Measurements from ENCODE around the gene CENPVL2. TPM values are rescaled to one million over a fixed set of nuclear protein-coding genes. Genes with fewer than 3 reads are reported as not detected.
"Not testable (repeated sequence)": the region's sequence is repeated elsewhere in the genome, so short reads cannot be mapped to it uniquely, and the experiment has no call there.

CENPVL2 gene
- total RNA-seq, 4 donors from 2014 or later: not detected

DNA sequence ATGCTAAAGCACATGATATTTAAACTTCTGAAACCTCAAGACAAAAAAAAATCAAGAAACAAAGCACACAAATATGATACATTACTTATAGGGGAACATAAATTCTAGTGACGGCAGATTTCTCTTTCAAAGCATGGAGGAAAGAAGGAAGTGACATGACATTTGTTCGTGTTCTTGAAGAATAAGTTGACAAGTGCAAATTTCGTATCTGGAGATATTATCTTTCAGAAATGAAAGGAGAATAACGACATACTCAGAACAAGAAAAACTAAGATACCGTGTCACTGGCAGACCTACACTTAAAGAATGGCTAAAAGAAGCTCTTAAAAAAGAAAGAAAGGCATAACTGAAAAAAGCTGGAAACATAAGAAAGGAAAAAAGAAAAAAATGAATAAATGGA lies 16.6 kb downstream of the CENPVL2 start:
- H3K27me3 ChIP-seq: no peaks in the 10 kb centered on the region
- no peak overlapping the region for H3K4me3 ChIP-seq
- no peaks in the 10 kb centered on the region for H3K9me3 ChIP-seq
- TF ChIP-seq POLR2A (IDR thresholded peaks at IDR 0.05; ENCODE audit: low read depth): no peak
- no peak for TF ChIP-seq EP300 (IDR thresholded peaks at IDR 0.05)
- TF ChIP-seq POLR2AphosphoS5 (IDR thresholded peaks at IDR 0.05): no peak
- TF ChIP-seq, protein P1, sequence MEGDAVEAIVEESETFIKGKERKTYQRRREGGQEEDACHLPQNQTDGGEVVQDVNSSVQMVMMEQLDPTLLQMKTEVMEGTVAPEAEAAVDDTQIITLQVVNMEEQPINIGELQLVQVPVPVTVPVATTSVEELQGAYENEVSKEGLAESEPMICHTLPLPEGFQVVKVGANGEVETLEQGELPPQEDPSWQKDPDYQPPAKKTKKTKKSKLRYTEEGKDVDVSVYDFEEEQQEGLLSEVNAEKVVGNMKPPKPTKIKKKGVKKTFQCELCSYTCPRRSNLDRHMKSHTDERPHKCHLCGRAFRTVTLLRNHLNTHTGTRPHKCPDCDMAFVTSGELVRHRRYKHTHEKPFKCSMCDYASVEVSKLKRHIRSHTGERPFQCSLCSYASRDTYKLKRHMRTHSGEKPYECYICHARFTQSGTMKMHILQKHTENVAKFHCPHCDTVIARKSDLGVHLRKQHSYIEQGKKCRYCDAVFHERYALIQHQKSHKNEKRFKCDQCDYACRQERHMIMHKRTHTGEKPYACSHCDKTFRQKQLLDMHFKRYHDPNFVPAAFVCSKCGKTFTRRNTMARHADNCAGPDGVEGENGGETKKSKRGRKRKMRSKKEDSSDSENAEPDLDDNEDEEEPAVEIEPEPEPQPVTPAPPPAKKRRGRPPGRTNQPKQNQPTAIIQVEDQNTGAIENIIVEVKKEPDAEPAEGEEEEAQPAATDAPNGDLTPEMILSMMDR (IDR thresholded peaks at IDR 0.05): no peak
- H3K27ac ChIP-seq (replicated peaks in 1 of 4): no peak overlapping the region
- 53% methylated on average over 5 of the region's 5 CpGs for WGBS
- no peaks in the 10 kb centered on the region for H3K36me3 ChIP-seq
- H3K4me1 ChIP-seq: no peaks in the 10 kb centered on the region
- DNase-seq (ENCODE audit: extremely low spot score): no peak
- intact Hi-C loops (cut with DNase I): no loop called here

- Histone ChIP-seq H3K9me3 (no peaks in the 10 kb centered on the region), H3K4me3 (no peak overlapping the region), H3K27ac (replicated peaks in 1 of 4) (no peak overlapping the region), H3K27me3 (peaks cover 0 to 13% (median 0%) of the 10 kb centered on the region in 4 donors), H3K4me1 (no peaks in the 10 kb centered on the region), H3K36me3 (no peaks in the 10 kb centered on the region)
- WGBS: 65% methylated on average over 2 of the region's 2 CpGs
- TF ChIP-seq, protein P1 (IDR thresholded peaks at IDR 0.05): no peak
- TF ChIP-seq EP300 (IDR thresholded peaks at IDR 0.05): no peak
- TF ChIP-seq POLR2A (IDR thresholded peaks at IDR 0.05; ENCODE audit: low read depth): no peak
- TF ChIP-seq POLR2AphosphoS5 (IDR thresholded peaks at IDR 0.05): no peak
- intact Hi-C loops (cut with DNase I): no loop called here
- DNase-seq (ENCODE audit: extremely low spot score): no peak
Measured at GRCh38 chrX:51643377-51643776, 39.3 kb downstream of the CENPVL2 start.

DNA sequence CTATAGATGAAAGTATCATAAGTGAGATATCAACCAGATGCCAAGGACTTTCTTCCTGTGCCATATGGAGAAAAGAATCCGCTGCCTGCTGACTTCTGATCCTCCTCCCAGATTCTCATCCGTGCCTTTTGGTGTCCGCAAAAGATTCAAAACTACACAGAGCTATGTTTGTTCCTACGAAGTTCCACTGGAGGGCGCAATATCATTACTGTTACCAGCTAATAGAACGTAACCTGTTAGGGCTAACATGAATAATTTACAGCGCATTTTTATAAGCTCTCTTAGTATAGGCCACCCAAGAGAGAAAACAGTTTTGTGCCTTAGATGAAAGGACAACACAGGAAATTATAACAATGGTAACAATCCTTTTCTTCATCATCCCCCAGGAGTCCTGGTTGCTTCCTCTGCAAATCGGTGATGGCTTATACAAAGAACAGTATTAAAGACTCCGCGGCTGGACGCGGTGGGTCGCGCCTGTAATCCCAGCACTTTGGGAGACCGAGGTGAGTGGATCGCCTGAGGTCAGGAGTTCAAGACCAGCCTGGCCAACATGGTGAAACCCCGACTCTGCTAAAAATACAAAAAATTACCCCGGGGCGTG lies 41.1 kb downstream of the CENPVL2 start:
- no peak overlapping the region for H3K4me3 ChIP-seq
- 35% methylated on average over 19 of the region's 19 CpGs for WGBS
- H3K36me3 ChIP-seq: no peaks in the 10 kb centered on the region
- no peak overlapping the region for H3K27ac ChIP-seq (replicated peaks in 1 of 4)
- no peak for DNase-seq (ENCODE audit: extremely low spot score)
- TF ChIP-seq, protein P1 (IDR thresholded peaks at IDR 0.05): peak in 1 of 3 experiments; percentile 25
- no peak for TF ChIP-seq POLR2AphosphoS5 (IDR thresholded peaks at IDR 0.05)
- TF ChIP-seq EP300 (IDR thresholded peaks at IDR 0.05): no peak
- no peak for TF ChIP-seq POLR2A (IDR thresholded peaks at IDR 0.05; ENCODE audit: low read depth)
- no peaks in the 10 kb centered on the region for H3K4me1 ChIP-seq
- intact Hi-C loops (cut with DNase I): no loop called here
- H3K27me3 ChIP-seq: peaks cover 0 to 15% (median 4%) of the 10 kb centered on the region in 4 donors
- no peaks in the 10 kb centered on the region for H3K9me3 ChIP-seq

- H3K27me3 ChIP-seq; H3K4me1 ChIP-seq; H3K4me3 ChIP-seq; intact Hi-C loops (cut with DNase I); DNase-seq (ENCODE audit: extremely low spot score); H3K9me3 ChIP-seq; H3K36me3 ChIP-seq; H3K27ac ChIP-seq (replicated peaks in 1 of 4): not testable (repeated sequence)
- WGBS: 74% methylated on average over 7 of the region's 7 CpGs
Measured at GRCh38 chrX:51636511-51636910, 46.1 kb downstream of the CENPVL2 start.

Other genes with a start within 250 kb of the CENPVL2 start
- 1 to 10 TPM; 1.2 to 3.4 (median 2.7) TPM for gene NUDT11, start 186.2 kb downstream of the CENPVL2 start, total RNA-seq
- gene CENPVL3, start 63.9 kb downstream of the CENPVL2 start, total RNA-seq: not detected
- not detected for gene CENPVL1, start 27.7 kb upstream of the CENPVL2 start, total RNA-seq
- gene GSPT2, start 60.6 kb upstream of the CENPVL2 start, total RNA-seq: 1 to 10 TPM; 4.6 to 7.5 (median 5.9) TPM
- gene MAGED1, start 210.8 kb upstream of the CENPVL2 start, total RNA-seq: 10 to 100 TPM; 32.6 to 57.9 (median 44.0) TPM